Peyer's patch (tissue), 4 donors: Measurements from ENCODE around the gene COL26A1. TPM values are rescaled to one million over a fixed set of nuclear protein-coding genes. Genes with fewer than 3 reads are reported as not detected.

Experiments
- DNase-seq, 3 donors: peaks; one replicate each; pipeline ENCODE4 v3.0.0-alpha.2; 2017 to 2019
- H3K27ac ChIP-seq, 4 donors: fragments of 200-600 bp; sonication (generic); one replicate each; pipeline ENCODE4 v1.5.1; 2016 to 2019
- H3K27me3 ChIP-seq, 2 donors: fragments of 200-600 bp; sonication (generic); one replicate each; pipeline ENCODE4 v1.5.1; 2019
- H3K36me3 ChIP-seq, 3 donors: fragments of 200-600 bp; sonication (generic); one replicate each; pipeline ENCODE4 v1.5.1; 2016 to 2019
- H3K4me1 ChIP-seq, 4 donors: fragments of 200-600 bp; sonication (generic); one replicate each; pipeline ENCODE4 v1.5.1; 2016 to 2019
- H3K4me3 ChIP-seq, 4 donors: fragments of 200-600 bp; sonication (generic); 1 replicate in 3 of 4; 2 replicates in 1 of 4; pipeline ENCODE4 v1.5.1; 2016 to 2019; ENCODE audit warnings: mild to moderate bottlenecking in 1 of 4
- H3K9me3 ChIP-seq, 4 donors: fragments of 200-600 bp; sonication (generic); one replicate each; pipeline ENCODE4 v1.5.1; 2016 to 2019; ENCODE audit warnings: mild to moderate bottlenecking in 1 of 4
- CTCF ChIP-seq, 6 experiments: fragments of 450-650 bp in 4 of 6; fragments of 200-600 bp in 2 of 6; sonication (generic) in 1 of 6; IDR thresholded peaks; one replicate each; pipeline ENCODE4 v1.5.1; 2017 to 2019; ENCODE audit warnings: antibody characterized with exemption in 6 of 6, mild to moderate bottlenecking in 3 of 6, moderate library complexity in 1 of 6
- POLR2A ChIP-seq, 2 donors: fragments of 450-650 bp; IDR thresholded peaks; one replicate each; pipeline ENCODE4 v1.5.1; 2017; ENCODE audit warnings: antibody characterized with exemption in 2 of 2, mild to moderate bottlenecking in 2 of 2, moderate library complexity in 2 of 2
- total RNA-seq, 4 donors: library from RNA; depleted of rRNA; stranded (reverse); fragments of >200 nt; gene quantifications; one replicate each; pipeline ENCODE4 v1.1.0, GENCODE V29; 2016

The COL26A1 gene
- total RNA-seq, 4 donors from 2014 or later, result not detected

- Histone ChIP-seq H3K4me3 (no peak overlapping the region), H3K27me3 (no peaks in the 10 kb centered on the region), H3K9me3 (no peaks in the 10 kb centered on the region), H3K27ac (peak overlapping the region in 2 of 4 donors; percentile 31 to 38), H3K36me3 (no peaks in the 10 kb centered on the region), H3K4me1 (no peaks in the 10 kb centered on the region)
- peak in 2 of 3 donors; percentile 83 for DNase-seq
- TF ChIP-seq CTCF (IDR thresholded peaks at IDR 0.05) (no peak), POLR2A (IDR thresholded peaks at IDR 0.05) (no peak)
These were observed 235.8 kb downstream of the COL26A1 start for GRCh38 chr7:101598422-101598985.

- no peaks in the 10 kb centered on the region for H3K9me3 ChIP-seq
- H3K27me3 ChIP-seq, result no peaks in the 10 kb centered on the region
- DNase-seq, result no peak
- H3K4me1 ChIP-seq, result no peaks in the 10 kb centered on the region
- no peak for TF ChIP-seq CTCF (IDR thresholded peaks at IDR 0.05)
- TF ChIP-seq POLR2A (IDR thresholded peaks at IDR 0.05), result no peak
- no peaks in the 10 kb centered on the region for H3K36me3 ChIP-seq
- H3K27ac ChIP-seq, result peak overlapping the region in 2 of 4 donors; percentile 25 to 31
- no peak overlapping the region for H3K4me3 ChIP-seq
These were observed 236.5 kb downstream of the COL26A1 start for GRCh38 chr7:101598986-101599771.

- TF ChIP-seq CTCF (IDR thresholded peaks at IDR 0.05) (no peak), POLR2A (IDR thresholded peaks at IDR 0.05) (no peak)
- no peak for DNase-seq
These were observed 237.1 kb downstream of the COL26A1 start for GRCh38 chr7:101599787-101600186.

GRCh38 chr7:101602082-101602481 lies 239.4 kb downstream of the COL26A1 start:
- TF ChIP-seq CTCF (IDR thresholded peaks at IDR 0.05), result no peak
- no peak for DNase-seq
- H3K4me3 ChIP-seq, result no peak overlapping the region
- no peaks in the 10 kb centered on the region for H3K27me3 ChIP-seq
- H3K36me3 ChIP-seq, result no peaks in the 10 kb centered on the region
- no peaks in the 10 kb centered on the region for H3K4me1 ChIP-seq
- H3K9me3 ChIP-seq, result no peaks in the 10 kb centered on the region
- H3K27ac ChIP-seq, result no peak overlapping the region

More at GRCh38 chr7:101599787-101600186, 237.1 kb downstream of the COL26A1 start:
- Histone ChIP-seq H3K4me1 (no peaks in the 10 kb centered on the region), H3K9me3 (no peaks in the 10 kb centered on the region), H3K36me3 (no peaks in the 10 kb centered on the region), H3K4me3 (no peak overlapping the region), H3K27ac (no peak overlapping the region), H3K27me3 (no peaks in the 10 kb centered on the region)

GRCh38 chr7:101602484-101603241 lies 240.0 kb downstream of the COL26A1 start:
- TF ChIP-seq POLR2A (IDR thresholded peaks at IDR 0.05) (no peak), CTCF (IDR thresholded peaks at IDR 0.05) (peak in 5 of 6 experiments; percentile 39 to 84 (median 81))
- no peaks in the 10 kb centered on the region for H3K27me3 ChIP-seq
- H3K9me3 ChIP-seq, result no peaks in the 10 kb centered on the region
- DNase-seq, result peak; percentile 43 to 85 (median 82)
- no peaks in the 10 kb centered on the region for H3K36me3 ChIP-seq
- no peak overlapping the region for H3K27ac ChIP-seq
- H3K4me3 ChIP-seq, result no peak overlapping the region
- H3K4me1 ChIP-seq, result no peaks in the 10 kb centered on the region
